CD14-positive monocyte (primary cell): ENCODE data around the gene KRTAP4-8. TPM values are rescaled to one million over a fixed set of nuclear protein-coding genes. Genes with fewer than 3 reads are reported as not detected.
"Not testable (repeated sequence)": the region's sequence is repeated elsewhere in the genome, so short reads cannot be mapped to it uniquely, and the experiment has no call there.

ENCODE experiments used
- DNase-seq, 3 donors: peaks; one replicate each; pipeline ENCODE4 v3.0.0-alpha.2; 2011 to 2022
- H2AFZ ChIP-seq: 2 replicates; pipeline ENCODE4 v1.6.0; 2012; ENCODE audit warnings: mild to moderate bottlenecking, low read depth, low read length, inconsistent platforms; ENCODE audit not compliant: insufficient read depth, poor library complexity, severe bottlenecking
- H3K27ac ChIP-seq, 2 donors: 1 replicate in 1 of 2; 2 replicates in 1 of 2; pipeline ENCODE4 v1.5.1; 2012 to 2013; ENCODE audit warnings: low read length in 2 of 2, control low read depth in 1 of 2, inconsistent platforms in 1 of 2, low read depth in 1 of 2, mild to moderate bottlenecking in 1 of 2
- H3K27me3 ChIP-seq, 2 donors: one replicate each; pipeline versions ENCODE4 v1.6.0 to v1.6.1; 2011 to 2013; ENCODE audit warnings: low read length in 2 of 2; ENCODE audit not compliant: control insufficient read depth in 2 of 2, insufficient read depth in 2 of 2
- H3K36me3 ChIP-seq, 2 donors: replicated peaks in 1 of 2; 1 replicate in 1 of 2; 2 replicates in 1 of 2; pipeline versions ENCODE4 v1.5.1 to v1.6.1; 2012 to 2013; ENCODE audit warnings: low read length in 2 of 2, control low read depth in 1 of 2, inconsistent platforms in 1 of 2, mild to moderate bottlenecking in 1 of 2; ENCODE audit not compliant: insufficient read depth in 2 of 2, control insufficient read depth in 1 of 2
- H3K4me1 ChIP-seq, 2 donors: 1 replicate in 1 of 2; 2 replicates in 1 of 2; pipeline versions ENCODE4 v1.5.1 to v1.6.1; 2012 to 2013; ENCODE audit warnings: low read length in 2 of 2, control low read depth in 1 of 2, inconsistent platforms in 1 of 2, mild to moderate bottlenecking in 1 of 2, moderate library complexity in 1 of 2; ENCODE audit not compliant: insufficient read depth in 2 of 2, control insufficient read depth in 1 of 2
- H3K4me2 ChIP-seq: replicated peaks from 2 replicates; pipeline ENCODE3; 2012; ENCODE audit warnings: low read length, moderate library complexity, mild to moderate bottlenecking; ENCODE audit not compliant: poor library complexity, severe bottlenecking; ENCODE audit errors: extremely low read depth
- H3K4me3 ChIP-seq, 3 experiments: fragments of 200-600 bp in 1 of 3; sonication (generic) in 1 of 3; replicated peaks in 1 of 3; 1 replicate in 2 of 3; 2 replicates in 1 of 3; pipeline ENCODE4 v1.5.1; 2011 to 2013; ENCODE audit warnings: low read length in 3 of 3, mild to moderate bottlenecking in 3 of 3, control low read depth in 2 of 3, low read depth in 2 of 3, inconsistent platforms in 1 of 3, moderate library complexity in 1 of 3
- H3K79me2 ChIP-seq: 2 replicates; pipeline ENCODE4 v1.6.0; 2012; ENCODE audit warnings: mild to moderate bottlenecking, control low read depth, inconsistent platforms, low read length, moderate library complexity; ENCODE audit not compliant: insufficient read depth
- H3K9ac ChIP-seq: 2 replicates; pipeline ENCODE4 v1.6.0; 2017; ENCODE audit warnings: low read length, mild to moderate bottlenecking; ENCODE audit not compliant: insufficient read depth, poor library complexity, severe bottlenecking
- H3K9me3 ChIP-seq, 2 donors: replicated peaks in 1 of 2; 1 replicate in 1 of 2; 2 replicates in 1 of 2; pipeline versions ENCODE4 v1.5.1 to v1.6.1; 2012 to 2013; ENCODE audit warnings: low read length in 2 of 2, control low read depth in 1 of 2; ENCODE audit not compliant: control insufficient read depth in 1 of 2, insufficient read depth in 1 of 2
- H4K20me1 ChIP-seq: 2 replicates; pipeline ENCODE4 v1.6.0; 2012; ENCODE audit warnings: mild to moderate bottlenecking, low read length, control low read depth, moderate library complexity; ENCODE audit not compliant: insufficient read depth
- H3K27ac Mint-ChIP-seq, 7 donors: one replicate each; pipeline ENCODE4 v1.8.0; 2020; ENCODE audit warnings: mild to moderate bottlenecking in 7 of 7, mixed read lengths in 7 of 7, moderate library complexity in 6 of 7, inconsistent platforms in 2 of 7
- H3K27me3 Mint-ChIP-seq, 3 donors: one replicate each; pipeline ENCODE4 v1.8.0; 2021 to 2022; ENCODE audit warnings: low read depth in 3 of 3, mild to moderate bottlenecking in 3 of 3, mixed read lengths in 3 of 3, moderate library complexity in 3 of 3, inconsistent platforms in 1 of 3
- H3K36me3 Mint-ChIP-seq, 2 donors: one replicate each; pipeline ENCODE4 v1.8.0; 2020; ENCODE audit warnings: mixed read lengths in 2 of 2, inconsistent platforms in 1 of 2, mild to moderate bottlenecking in 1 of 2
- H3K4me1 Mint-ChIP-seq: one replicate; pipeline ENCODE4 v1.8.0; 2020; ENCODE audit warnings: mild to moderate bottlenecking, mixed read lengths
- H3K4me3 Mint-ChIP-seq, 2 donors: one replicate each; pipeline ENCODE4 v1.8.0; 2020; ENCODE audit warnings: mild to moderate bottlenecking in 2 of 2, mixed read lengths in 2 of 2, moderate library complexity in 1 of 2
- H3K9me3 Mint-ChIP-seq, 7 donors: one replicate each; pipeline ENCODE4 v1.8.0; 2020 to 2022; ENCODE audit warnings: mixed read lengths in 7 of 7, mild to moderate bottlenecking in 6 of 7, moderate library complexity in 6 of 7, inconsistent platforms in 2 of 7
- WGBS: methylation state at CpG from one replicate; pipeline ENCODE4 v1.1.5; 2013; ENCODE audit warnings: missing lambda C conversion rate; ENCODE audit not compliant: insufficient coverage; 5-methylcytosine and 5-hydroxymethylcytosine counted together
- intact Hi-C, 2 donors: fragments of 100-400 bp; cut with micrococcal nuclease; formaldehyde crosslinking; loops; one replicate each; pipeline versions ENCODE4 v1.15.0 to v1.15.1; 2023
- polyA plus RNA-seq, 3 donors: library from polyadenylated mRNA; depleted of rRNA in 1 of 3; unstranded in 2 of 3; stranded (reverse) in 1 of 3; fragments of 300-500 nt in 2 of 3; fragments of >200 nt in 1 of 3; fragmentation: Illumina TruSeq in 2 of 3; gene quantifications; 1 replicate in 2 of 3; 2 replicates in 1 of 3; pipeline ENCODE4 v1.2.3, GENCODE V29; 2012 to 2021
- TF ChIP-seq, protein P1 (sequence below): fragments of 200-600 bp; IDR thresholded peaks from one replicate; pipeline ENCODE4 v1.8.0; 2022; ENCODE audit warnings: antibody characterized with exemption, mild to moderate bottlenecking

KRTAP4-8 gene
- polyA plus RNA-seq, 3 donors, result not detected

DNA sequence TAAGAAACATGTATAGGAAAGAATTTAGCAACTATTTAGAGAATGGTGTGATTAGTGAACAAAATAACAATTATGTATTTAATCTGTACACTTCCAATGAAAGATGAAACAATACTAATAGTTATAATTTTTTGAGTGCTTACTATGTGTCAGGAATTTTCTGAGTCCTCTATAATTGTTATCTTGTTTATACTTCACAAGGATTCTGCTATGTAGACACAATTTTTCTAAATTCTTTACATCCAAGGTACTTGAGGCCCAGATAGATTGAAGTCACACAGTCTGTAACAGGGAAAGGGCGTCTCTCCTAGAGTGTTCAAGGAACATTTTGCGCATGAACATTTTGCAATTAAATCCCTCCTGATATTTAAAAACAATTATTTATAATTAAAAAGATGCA lies 27.1 kb upstream of the KRTAP4-8 start:
- Histone ChIP-seq H3K79me2 (no peaks in the 10 kb centered on the region), H3K4me1 (peaks cover 7% of the 10 kb centered on the region in 2 donors), H3K9ac (no peak overlapping the region), H3K9me3 (no peaks in the 10 kb centered on the region), H4K20me1 (no peaks in the 10 kb centered on the region), H3K27me3 (no peaks in the 10 kb centered on the region), H3K27ac (no peak overlapping the region), H3K4me2 (no peak overlapping the region), H3K4me3 (no peak overlapping the region), H2AFZ (no peak overlapping the region), H3K36me3 (no peaks in the 10 kb centered on the region)
- Mint-ChIP-seq H3K27ac (no peak overlapping the region), H3K36me3 (no peaks in the 10 kb centered on the region), H3K27me3 (peaks cover 0 to 2% (median 0%) of the 10 kb centered on the region in 3 donors), H3K4me1 (peaks cover 8% of the 10 kb centered on the region), H3K4me3 (no peak overlapping the region), H3K9me3 (peaks cover 0 to 8% (median 0%) of the 10 kb centered on the region in 7 donors)
- no peak for DNase-seq
- intact Hi-C loops, result no loop called here
- WGBS, result no CpG with 5 or more reads among the region's 2 CpGs
- TF ChIP-seq, protein P1, sequence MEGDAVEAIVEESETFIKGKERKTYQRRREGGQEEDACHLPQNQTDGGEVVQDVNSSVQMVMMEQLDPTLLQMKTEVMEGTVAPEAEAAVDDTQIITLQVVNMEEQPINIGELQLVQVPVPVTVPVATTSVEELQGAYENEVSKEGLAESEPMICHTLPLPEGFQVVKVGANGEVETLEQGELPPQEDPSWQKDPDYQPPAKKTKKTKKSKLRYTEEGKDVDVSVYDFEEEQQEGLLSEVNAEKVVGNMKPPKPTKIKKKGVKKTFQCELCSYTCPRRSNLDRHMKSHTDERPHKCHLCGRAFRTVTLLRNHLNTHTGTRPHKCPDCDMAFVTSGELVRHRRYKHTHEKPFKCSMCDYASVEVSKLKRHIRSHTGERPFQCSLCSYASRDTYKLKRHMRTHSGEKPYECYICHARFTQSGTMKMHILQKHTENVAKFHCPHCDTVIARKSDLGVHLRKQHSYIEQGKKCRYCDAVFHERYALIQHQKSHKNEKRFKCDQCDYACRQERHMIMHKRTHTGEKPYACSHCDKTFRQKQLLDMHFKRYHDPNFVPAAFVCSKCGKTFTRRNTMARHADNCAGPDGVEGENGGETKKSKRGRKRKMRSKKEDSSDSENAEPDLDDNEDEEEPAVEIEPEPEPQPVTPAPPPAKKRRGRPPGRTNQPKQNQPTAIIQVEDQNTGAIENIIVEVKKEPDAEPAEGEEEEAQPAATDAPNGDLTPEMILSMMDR, result no peak

DNA sequence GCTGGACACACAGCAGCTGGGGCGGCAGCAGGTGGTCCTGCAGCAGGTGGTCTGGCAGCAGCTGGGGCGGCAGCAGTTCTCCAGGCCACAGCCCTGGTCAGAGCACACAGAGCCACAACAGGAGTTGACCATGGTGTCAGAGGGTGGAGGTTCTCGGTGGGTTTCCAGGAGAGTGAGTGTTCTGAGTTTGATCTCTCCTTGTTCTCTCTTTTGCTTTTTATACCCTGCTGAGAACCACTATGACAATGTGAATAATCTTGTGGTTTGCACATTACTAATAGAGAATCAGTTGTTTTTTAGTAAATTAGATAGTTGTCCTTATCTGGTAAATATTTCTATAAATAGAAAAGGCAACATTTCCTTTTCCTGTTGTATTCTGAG lies 26.0 kb upstream of the KRTAP4-8 start, which contains the start of gene KRTAP4-12:
Gene KRTAP4-12 (minus strand): TSS at position 192 of the 381 bp plus-strand sequence. CDS start 60 bp downstream, at position 132.
- H3K27ac ChIP-seq, H3K4me2 ChIP-seq, DNase-seq, H3K9me3 Mint-ChIP-seq, H3K27me3 ChIP-seq, H3K27me3 Mint-ChIP-seq, H3K79me2 ChIP-seq, H3K27ac Mint-ChIP-seq, H3K9me3 ChIP-seq, H2AFZ ChIP-seq, H3K4me3 ChIP-seq, H3K4me3 Mint-ChIP-seq, intact Hi-C loops, H3K9ac ChIP-seq, H4K20me1 ChIP-seq, H3K36me3 Mint-ChIP-seq, H3K36me3 ChIP-seq: not testable (repeated sequence)
- H3K4me1 ChIP-seq, result peaks cover 10 to 11% of the 10 kb centered on the region in 2 donors
- WGBS, result 92% methylated on average over 2 of the region's 3 CpGs
- peaks cover 12% of the 10 kb centered on the region for H3K4me1 Mint-ChIP-seq

GRCh38 chr17:41123292-41123990 lies 25.5 kb upstream of the KRTAP4-8 start:
- H3K4me1 ChIP-seq, result peaks cover 10 to 11% of the 10 kb centered on the region in 2 donors

More at GRCh38 chr17:41123292-41123990, 25.5 kb upstream of the KRTAP4-8 start:
- H3K79me2 ChIP-seq, H3K4me3 ChIP-seq, H2AFZ ChIP-seq, H3K27ac ChIP-seq, DNase-seq, H3K4me3 Mint-ChIP-seq, H3K9me3 ChIP-seq, H3K9me3 Mint-ChIP-seq, H3K4me2 ChIP-seq, intact Hi-C loops, H3K27me3 Mint-ChIP-seq, H3K27me3 ChIP-seq, H3K9ac ChIP-seq, H3K36me3 ChIP-seq, H3K27ac Mint-ChIP-seq, H3K36me3 Mint-ChIP-seq, H4K20me1 ChIP-seq: not testable (repeated sequence)
- WGBS, result 92% methylated on average over 12 of the region's 12 CpGs
- H3K4me1 Mint-ChIP-seq, result peaks cover 14% of the 10 kb centered on the region
